Thoracic aorta (tissue), 2 donors: ENCODE data around the gene TMEM97. TPM values are rescaled to one million over a fixed set of nuclear protein-coding genes. Genes with fewer than 3 reads are reported as not detected.
"Not testable (repeated sequence)": the region's sequence is repeated elsewhere in the genome, so short reads cannot be mapped to it uniquely, and the experiment has no call there.

Experiments used
- ATAC-seq: fragments of 150-250 bp; one replicate; pipeline ENCODE4 v1.8.0; 2017; ENCODE audit warnings: low read depth; ENCODE audit not compliant: insufficient number of reproducible peaks, low FRiP score
- DNase-seq: peaks from one replicate; pipeline ENCODE4 v3.0.0-alpha.2; 2020; ENCODE audit warnings: low spot score
- H3K27ac ChIP-seq, 2 donors: fragments of 200-600 bp; sonication (generic); 1 replicate in 1 of 2; 2 replicates in 1 of 2; pipeline ENCODE4 v1.5.1; 2016; ENCODE audit warnings: mild to moderate bottlenecking in 2 of 2, moderate library complexity in 2 of 2
- H3K27me3 ChIP-seq: fragments of 200-600 bp; sonication (generic); replicated peaks from 2 replicates; pipeline ENCODE4 v1.6.0; 2016; ENCODE audit warnings: mild to moderate bottlenecking; ENCODE audit not compliant: insufficient read depth
- H3K36me3 ChIP-seq: fragments of 200-600 bp; sonication (generic); one replicate; pipeline ENCODE4 v1.5.1; 2016
- H3K4me1 ChIP-seq, 2 donors: fragments of 200-600 bp; sonication (generic); 1 replicate in 1 of 2; 2 replicates in 1 of 2; pipeline versions ENCODE4 v1.5.1 to v1.6.0; 2016; ENCODE audit warnings: low read depth in 2 of 2, mild to moderate bottlenecking in 1 of 2; ENCODE audit not compliant: control insufficient read depth in 1 of 2
- H3K4me3 ChIP-seq: fragments of 200-600 bp; sonication (generic); 2 replicates; pipeline ENCODE4 v1.5.1; 2016; ENCODE audit warnings: mild to moderate bottlenecking
- H3K9me3 ChIP-seq: fragments of 200-600 bp; sonication (generic); 2 replicates; pipeline ENCODE4 v1.5.1; 2016
- CTCF ChIP-seq: fragments of 200-600 bp; sonication (generic); IDR thresholded peaks from one replicate; pipeline ENCODE4 v1.5.1; 2019; ENCODE audit warnings: antibody characterized with exemption
- total RNA-seq, 2 donors: library from RNA; depleted of rRNA; stranded (reverse); fragments of >200 nt; gene quantifications; one replicate each; pipeline versions ENCODE4 v1.1.0 to v1.2.3, GENCODE V29; 2016

The TMEM97 gene
- total RNA-seq: 1 to 10 TPM; 1.1 to 5.9 TPM

GRCh38 chr17:28318759-28319597 is at the start of gene TMEM97:
Gene TMEM97, plus strand, starts transcription at chr17:28319200. Its CDS starts 40 bp downstream, at chr17:28319240.
- peak; percentile 85 for DNase-seq
- H3K9me3 ChIP-seq: no peaks in the 10 kb centered on the region
- peak within 1 kb of the TSS; percentile 74 for H3K4me3 ChIP-seq
- peak within 1 kb of the TSS in 1 of 2 donors; percentile 38 for H3K27ac ChIP-seq
- no peaks in the 10 kb centered on the region for H3K27me3 ChIP-seq
- H3K4me1 ChIP-seq: peaks cover 9 to 14% of the 10 kb centered on the region in 2 donors
- peak; percentile 8 for TF ChIP-seq CTCF
- H3K36me3 ChIP-seq: no peaks in the 10 kb centered on the region
- ATAC-seq: peak; percentile 92

- Histone ChIP-seq H3K27me3 (no peaks in the 10 kb centered on the region), H3K4me1 (no peaks in the 10 kb centered on the region), H3K9me3 (no peaks in the 10 kb centered on the region), H3K36me3 (no peaks in the 10 kb centered on the region), H3K4me3 (no peak overlapping the region), H3K27ac (no peak overlapping the region)
- ATAC-seq (no peak), DNase-seq (no peak)
- TF ChIP-seq CTCF: no peak
Observed at GRCh38 chr17:28270055-28270454, 48.9 kb upstream of the TMEM97 start.

GRCh38 chr17:28270926-28271325 is 48.1 kb upstream of the TMEM97 start:
- Histone ChIP-seq H3K27me3 (no peaks in the 10 kb centered on the region), H3K36me3 (no peaks in the 10 kb centered on the region), H3K27ac (no peak overlapping the region), H3K9me3 (no peaks in the 10 kb centered on the region), H3K4me1 (no peaks in the 10 kb centered on the region), H3K4me3 (no peak overlapping the region)
- ATAC-seq (no peak), DNase-seq (no peak)
- no peak for TF ChIP-seq CTCF

- Histone ChIP-seq H3K36me3 (no peaks in the 10 kb centered on the region), H3K27me3 (no peaks in the 10 kb centered on the region), H3K4me3 (no peak overlapping the region), H3K27ac (no peak overlapping the region), H3K9me3 (no peaks in the 10 kb centered on the region), H3K4me1 (no peaks in the 10 kb centered on the region)
- TF ChIP-seq CTCF: no peak
- ATAC-seq (no peak), DNase-seq (no peak)
Observed at GRCh38 chr17:28271431-28271830, 47.6 kb upstream of the TMEM97 start.

- Histone ChIP-seq H3K9me3 (no peaks in the 10 kb centered on the region), H3K4me3 (no peak overlapping the region), H3K27me3 (no peaks in the 10 kb centered on the region), H3K27ac (no peak overlapping the region), H3K4me1 (no peaks in the 10 kb centered on the region), H3K36me3 (no peaks in the 10 kb centered on the region)
- ATAC-seq (no peak), DNase-seq (no peak)
- TF ChIP-seq CTCF: no peak
Observed at GRCh38 chr17:28272166-28272565, 46.8 kb upstream of the TMEM97 start.

GRCh38 chr17:28273341-28273740 is 45.7 kb upstream of the TMEM97 start:
- not testable (repeated sequence) for H3K4me1 ChIP-seq, H3K36me3 ChIP-seq, ATAC-seq, DNase-seq, H3K9me3 ChIP-seq, H3K4me3 ChIP-seq, H3K27ac ChIP-seq, H3K27me3 ChIP-seq
